Hematopoietic multipotent progenitor cell treated with erythropoietin and hydrocortisone succinate and interleukin-3 and kit ligand, for 15 days (in vitro differentiated cells): ENCODE measurements around the gene DMRTA2.
"Not testable (repeated sequence)": the region's sequence is repeated elsewhere in the genome, so short reads cannot be mapped to it uniquely, and the experiment has no call there.

Experiments used
- DNase-seq: peaks from one replicate; pipeline ENCODE4 v3.0.0-alpha.2; 2015; ENCODE audit warnings: low spot score

DMRTA2 gene

DNA sequence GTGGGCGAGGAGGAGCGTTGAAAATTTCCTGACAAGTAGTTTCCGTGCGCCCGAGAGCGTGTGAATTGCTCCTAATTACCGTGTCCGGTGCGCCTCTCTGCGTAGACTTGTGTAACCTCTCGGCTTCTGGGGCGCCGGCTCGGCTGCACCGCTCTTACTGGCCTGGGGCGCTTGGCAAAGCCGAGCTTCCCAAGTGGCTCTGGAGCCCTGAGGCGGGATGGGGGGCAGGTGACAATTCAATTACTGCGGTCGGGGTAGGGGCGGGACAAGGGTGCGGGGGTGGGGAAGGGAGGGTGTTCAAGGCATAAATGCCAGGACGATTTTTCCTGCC lies 392 bp upstream of the DMRTA2 start:
- no peak for DNase-seq

DNA sequence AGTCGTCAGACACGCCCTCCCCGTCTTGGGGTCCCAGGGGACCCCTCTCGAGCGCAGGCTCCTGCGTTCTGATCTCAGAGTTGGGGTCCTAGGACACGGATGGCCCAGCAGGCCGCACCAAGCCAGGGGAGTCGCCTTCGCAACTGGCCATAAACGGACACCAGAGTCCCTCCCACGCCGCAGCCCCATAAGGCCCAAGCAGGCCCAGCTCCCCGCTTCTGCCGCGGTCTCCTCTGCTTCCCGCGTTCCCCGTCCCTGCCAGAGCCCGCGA lies 633 bp downstream of the DMRTA2 start:
- no peak for DNase-seq

DNA sequence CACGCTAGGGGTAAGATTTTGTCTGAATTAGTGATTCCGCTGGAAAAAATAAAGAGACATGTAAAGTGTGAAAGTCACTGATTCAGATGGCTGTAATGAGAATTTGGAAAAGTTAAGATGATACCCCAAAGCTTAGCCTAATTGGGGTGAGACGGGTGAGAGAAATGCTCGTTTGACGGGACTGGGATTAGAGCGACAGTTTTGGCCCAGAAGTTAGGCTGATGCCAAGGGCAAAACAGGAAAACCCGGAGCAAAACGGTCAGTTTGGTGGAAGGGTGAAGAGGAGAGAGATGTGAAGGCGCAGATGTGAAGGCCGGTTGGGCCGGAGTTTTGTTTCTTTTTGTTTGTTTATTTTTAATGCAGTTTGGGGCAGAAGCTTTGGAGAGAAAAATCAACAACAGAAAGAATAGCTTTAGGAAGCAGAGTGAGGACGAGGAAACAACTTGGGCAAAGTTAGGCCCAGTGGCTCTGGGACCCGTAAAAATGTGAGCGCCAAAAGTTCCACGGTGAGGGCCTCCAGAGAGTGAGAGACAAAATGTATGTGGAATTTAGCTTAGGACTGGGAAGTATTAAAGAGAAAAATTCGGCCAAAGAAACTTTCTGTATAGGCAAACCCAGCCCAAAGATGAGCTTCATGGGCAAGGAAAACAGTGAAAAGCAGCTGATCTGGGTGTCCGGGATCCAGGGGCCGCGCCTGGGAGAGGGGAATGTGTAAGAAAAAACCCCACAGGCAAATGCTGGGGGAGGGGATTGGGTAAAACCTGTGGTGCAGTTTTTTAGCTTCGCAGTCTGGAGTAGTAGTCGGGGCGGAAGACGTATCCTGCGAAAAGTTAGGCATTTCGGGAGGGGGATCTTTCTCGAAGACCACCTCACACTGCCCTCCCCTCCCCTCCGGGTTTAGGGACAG lies 1.2 kb downstream of the DMRTA2 start:
- no peak for DNase-seq

DNA sequence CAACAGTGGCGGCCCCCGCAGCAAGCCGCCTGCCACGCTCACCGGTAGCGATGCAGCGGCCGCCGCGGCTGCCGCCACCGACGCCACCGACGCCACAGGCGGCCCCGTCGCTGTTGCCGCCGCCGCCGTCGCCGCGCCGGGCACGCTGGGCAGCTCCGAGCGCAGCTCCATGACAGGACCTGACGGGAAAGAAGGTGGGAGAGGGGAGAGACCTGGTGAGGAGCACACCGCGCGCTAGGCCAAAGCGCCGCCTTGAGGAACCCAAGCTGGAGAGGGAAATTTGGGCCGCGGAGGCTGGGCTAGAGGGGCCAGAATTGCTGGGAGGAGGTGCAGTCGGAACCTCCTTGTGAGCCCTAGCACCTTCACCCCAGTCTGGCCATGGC lies 1.9 kb downstream of the DMRTA2 start:
- no peak for DNase-seq

DNA sequence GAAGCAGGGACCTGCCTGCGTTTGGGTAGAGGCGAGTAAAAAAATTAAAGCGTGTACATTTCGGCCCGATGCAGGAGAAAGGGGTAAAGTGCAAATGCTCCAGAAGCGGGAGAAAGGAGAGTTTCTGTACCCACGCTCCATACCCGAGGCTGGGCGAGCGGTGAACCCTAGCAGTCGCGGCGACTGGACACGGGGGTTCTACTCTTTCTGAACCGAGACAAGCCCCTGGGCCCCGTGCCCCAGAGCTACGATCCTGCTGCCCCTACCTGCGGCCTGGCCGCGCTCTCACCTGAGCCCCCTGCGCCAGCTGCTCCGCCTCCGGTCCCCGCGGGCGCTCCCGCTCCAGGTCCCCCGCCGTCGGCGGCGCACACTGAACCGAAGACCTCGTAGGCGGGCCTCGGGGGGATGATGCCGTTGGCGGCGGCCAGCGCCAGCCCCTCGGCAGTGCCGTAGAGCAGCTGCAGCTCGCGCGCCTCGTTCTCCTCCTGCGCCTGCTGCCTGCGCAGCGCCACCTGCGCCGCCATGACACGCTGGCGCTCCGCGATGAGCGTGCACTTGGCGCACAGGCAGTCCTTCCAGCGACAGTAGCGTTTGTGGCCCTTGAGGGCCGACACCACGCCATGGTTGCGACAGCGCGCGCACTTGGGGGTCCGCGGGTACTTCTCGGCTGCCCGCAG lies 2.4 kb downstream of the DMRTA2 start:
- DNase-seq, result no peak

DNA sequence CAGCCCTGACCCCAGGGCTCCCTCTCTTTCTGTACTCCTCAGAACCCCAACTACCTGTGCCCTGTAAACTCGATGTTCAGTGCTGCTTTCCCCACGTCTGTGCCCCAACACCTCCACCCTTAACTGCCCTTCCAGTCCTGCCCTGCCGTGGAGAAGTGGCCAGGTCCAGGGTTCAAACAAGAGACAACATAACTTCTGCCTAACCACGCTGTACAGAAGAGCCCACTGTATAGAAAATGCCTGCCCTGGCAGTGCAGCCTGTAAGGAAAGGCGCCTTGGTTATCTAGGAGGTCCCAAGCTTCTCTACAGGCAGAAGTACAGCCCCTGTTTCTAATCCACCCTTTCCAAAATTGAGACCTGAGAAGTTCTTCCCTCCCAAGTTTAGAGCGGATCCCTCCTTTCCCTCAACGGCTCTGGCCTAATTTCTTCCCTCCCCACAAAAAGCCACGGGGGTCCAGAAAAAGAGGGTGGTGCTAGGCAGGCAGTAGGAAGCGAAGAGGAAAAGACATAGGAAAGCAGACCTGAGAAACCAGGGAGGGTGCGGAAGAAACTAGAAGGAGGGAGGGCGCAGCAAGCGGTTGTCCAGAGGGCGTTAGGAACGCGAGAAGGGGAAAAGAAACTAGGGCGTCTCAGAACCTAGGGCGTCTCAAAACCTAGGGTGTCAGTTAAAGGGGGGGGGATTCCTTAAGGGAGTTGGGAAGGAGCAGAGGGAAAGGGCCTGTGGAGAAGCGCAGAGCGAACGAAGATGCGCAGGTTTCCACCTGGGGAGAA lies 3.2 kb downstream of the DMRTA2 start:
- DNase-seq, result no peak

DNA sequence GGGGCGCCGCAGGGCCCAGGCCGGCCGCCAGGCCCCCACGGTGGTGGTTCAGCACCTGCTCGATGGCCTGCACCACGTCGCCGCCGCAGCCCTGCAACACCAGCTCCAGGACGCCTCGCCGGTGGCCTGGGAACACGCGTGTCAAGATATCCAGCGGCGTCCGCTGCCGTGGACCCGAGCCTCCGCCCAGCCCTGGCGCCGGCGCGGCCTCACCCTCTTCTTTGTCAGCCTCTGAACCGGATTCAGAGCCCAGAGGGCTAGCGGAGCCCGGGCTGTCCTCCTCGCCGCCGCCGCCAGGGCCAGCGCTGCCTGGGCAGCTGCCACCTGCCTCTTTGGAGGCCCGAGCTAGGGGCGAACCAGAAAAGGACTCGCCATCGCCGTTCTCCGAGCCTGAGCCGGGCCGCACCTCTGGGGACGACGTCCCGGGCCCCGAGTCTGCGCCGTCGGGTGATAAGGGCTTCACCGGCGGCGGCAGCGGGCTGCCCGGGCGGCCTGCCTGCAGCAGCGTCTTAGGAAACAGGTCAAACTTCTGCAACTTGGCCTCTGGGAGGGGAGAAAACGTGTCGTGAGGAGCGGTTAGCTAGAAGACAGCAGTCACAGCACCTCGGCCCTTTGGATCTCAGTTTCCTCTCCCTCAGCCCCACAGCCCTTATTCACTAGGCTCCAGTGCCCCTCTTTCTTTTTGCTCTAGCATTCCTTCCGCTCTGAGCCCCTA lies 3.9 kb downstream of the DMRTA2 start:
- no peak for DNase-seq

DNA sequence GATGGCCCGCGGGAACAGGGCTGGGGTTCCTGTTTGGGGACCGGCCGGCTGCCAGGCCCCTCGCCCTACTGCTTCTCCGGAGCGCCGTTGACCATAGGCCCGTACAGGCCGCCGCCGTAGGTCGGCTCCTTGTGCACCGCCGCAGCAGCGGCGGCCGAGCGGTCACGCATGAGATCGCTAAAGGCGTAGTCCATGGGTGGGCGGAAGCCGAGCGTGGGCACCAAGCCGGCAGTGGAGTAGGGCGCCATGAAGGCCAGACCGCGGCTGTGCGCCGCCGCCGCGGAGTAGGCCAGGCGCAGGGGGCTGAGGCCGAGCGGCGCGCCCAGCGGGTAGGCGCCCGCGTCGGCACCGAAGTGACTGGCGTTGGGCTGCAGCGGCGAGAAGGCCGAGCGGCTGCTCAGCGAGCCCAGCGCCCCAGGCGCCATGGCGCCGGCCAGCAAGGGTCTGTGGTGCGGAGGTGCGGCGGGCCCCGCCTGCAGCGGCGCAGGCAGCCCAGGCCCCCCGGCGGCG lies 4.6 kb downstream of the DMRTA2 start:
- DNase-seq, result no peak

DNA sequence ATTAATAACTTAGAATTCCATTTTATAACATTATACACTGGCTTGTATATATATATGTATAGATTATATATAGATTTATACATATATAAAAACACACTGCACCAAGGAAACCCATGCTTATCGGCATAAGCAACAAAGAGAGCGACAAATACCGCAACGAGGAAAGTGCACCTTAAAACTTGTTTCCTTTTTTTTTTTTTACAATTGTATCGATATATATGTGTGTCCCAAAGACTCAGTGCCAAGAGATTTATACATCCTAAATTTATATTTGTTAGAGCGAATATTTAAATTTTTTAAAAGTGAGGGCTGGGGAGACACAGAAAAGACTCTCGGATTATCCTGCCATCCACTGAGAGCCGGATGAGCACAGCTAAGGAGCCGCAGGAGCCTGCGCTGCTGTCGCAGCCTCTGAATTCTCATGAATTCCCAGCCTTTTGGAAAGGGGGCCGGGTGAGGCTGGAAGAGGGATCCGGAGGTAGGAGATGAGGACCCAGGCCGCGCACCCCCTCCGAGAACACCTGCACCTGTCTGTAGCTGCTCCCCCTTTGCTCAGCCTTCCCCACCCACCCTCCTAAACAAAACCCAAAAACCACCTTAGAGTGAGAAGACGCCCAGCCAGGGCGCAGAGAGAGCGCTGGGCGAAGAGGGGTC lies 5.2 kb downstream of the DMRTA2 start:
- no peak for DNase-seq

DNA sequence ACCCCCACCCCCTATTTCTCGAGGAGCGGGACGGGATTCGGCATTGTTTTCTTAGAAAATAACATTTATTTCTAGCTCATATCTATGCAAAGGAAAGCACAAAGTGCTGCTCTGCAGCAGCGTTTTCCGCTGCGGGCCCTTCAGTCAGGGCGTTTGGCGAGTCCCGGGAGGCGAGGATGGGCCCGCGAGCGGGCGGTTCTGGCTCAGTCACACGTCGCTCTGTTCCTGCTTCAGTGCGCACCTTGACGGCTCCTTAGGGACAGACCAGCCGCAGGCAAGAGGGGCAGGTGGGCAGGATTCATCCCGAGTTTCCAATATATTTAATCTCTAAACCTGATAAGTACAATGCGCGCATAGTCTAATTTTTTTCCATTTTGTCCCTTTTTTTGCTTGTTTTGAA lies 5.7 kb downstream of the DMRTA2 start:
- DNase-seq, result no peak

DNA sequence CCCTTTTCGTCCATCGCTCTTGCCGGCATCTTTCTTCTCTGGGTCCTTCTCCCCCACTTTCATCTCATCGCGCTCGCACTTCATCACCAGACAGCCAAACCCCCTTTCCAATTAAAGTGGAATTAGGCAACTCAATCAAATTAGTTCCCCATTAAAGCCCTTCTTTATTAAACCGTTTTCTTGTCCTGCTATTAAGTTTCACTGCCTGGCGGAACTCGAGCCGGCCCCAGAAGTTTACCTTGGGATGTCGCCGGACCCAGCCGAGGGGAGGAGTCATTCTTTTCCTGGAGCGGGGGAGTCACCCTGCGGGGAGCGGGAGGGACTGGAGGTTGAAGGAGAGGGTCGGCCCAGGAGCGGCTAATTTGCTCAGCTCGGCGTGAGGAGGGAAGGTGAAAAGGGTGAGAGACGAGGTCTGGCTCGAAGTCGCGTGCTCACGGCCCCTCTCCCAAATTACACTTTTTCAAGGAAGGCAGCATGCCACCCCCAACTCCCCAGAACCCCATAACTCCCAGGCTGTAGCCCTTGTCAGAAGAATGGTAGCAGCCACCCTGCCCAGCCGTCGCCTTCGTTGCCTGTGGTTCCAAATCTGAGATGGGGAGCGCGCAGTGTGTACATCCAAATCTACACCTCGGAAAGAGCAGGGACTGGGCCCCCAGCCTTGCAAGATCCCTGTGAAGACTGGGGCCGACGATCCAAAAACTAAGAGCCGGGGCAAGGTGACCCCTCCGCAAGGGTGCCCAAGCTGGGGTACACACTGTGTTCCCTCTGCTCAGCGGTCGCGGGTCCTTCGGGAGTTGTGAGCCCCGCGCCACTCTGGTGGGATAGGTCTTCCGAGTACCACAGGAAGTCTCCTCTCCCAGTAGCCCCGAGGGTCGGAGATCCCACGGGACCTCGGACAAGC lies 6.4 kb downstream of the DMRTA2 start:
- no peak for DNase-seq

DNA sequence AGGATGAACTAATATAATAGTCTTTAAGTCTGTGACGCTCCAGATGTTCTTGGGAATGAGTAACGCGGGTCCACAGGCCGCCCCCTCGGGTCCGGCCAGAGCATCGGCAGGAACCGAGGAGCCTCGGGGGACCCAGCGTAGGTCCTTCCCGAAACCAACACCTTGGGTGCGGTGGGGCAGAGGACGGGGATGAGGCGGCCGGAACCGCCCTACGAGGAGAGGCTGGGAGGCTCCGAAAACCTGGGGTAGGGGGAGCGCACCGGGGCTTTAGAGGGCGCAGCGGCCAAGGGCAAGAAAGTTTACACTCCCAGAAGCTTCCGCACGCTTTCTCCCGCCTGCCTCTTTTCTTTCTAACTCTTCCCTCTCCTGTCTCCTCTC lies 7.1 kb downstream of the DMRTA2 start:
- no peak for DNase-seq

DNA sequence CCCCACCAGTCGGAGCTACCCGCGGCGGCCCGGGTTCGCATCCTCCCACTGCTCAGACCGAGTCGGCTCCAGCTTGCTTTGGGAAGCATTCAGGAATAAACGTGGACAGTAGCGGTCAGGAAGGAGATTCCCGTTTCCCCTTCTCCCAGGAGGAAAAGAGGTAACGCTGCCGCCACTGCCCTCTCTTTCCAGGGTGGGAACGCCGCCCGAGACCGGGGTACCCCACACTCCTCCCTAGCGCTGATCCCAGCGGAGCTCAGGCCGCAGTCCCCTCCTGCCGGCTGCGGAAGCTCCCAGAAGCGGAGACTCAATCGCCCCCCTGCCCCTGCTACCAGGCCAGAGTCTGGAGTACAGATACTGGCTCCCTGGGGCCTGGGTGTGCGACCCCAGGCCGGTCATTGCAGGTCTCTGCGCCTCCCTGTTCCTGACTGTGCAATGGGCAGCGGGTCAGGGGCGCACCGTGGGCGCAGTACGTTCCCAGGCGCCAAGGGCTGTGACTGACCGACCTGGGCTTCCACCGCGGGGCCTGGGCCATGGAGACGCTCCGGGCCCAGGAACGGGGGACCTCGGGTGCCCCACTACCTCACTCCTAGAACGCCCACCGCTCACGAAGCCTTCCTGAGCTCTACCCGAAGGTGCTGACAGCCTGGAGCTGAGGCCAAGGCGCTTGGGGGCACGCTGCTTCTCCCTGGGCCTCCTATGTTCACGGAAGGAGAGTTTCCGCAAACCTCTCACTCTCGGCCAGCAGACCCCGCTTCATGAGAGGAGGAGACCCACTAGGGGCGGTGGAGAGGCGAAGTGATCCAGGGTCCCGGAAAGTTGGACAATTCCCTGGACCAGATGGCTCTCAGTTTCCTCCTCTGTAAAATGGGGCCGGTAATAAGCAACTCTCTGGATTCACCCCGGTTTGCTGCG lies 7.8 kb downstream of the DMRTA2 start:
- no peak for DNase-seq

DNA sequence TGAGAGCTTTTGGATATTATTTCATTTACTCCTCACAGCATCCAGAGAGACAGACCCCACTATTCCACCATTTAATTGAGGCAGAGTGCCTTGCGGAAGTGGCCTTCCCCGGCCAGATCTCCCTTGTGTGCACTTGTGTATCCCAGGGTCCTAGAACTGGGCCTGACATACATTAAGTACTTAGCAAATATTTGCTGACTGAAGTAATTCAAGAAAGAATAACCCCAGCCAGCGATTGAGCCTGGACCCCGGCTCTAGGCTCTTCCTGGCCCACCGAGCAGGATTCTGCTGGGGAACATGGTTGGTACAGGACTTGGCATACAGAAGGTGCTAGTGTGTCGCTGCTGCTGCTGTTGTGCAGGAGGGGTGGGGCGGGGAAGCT lies 8.4 kb downstream of the DMRTA2 start:
- DNase-seq, result no peak

DNA sequence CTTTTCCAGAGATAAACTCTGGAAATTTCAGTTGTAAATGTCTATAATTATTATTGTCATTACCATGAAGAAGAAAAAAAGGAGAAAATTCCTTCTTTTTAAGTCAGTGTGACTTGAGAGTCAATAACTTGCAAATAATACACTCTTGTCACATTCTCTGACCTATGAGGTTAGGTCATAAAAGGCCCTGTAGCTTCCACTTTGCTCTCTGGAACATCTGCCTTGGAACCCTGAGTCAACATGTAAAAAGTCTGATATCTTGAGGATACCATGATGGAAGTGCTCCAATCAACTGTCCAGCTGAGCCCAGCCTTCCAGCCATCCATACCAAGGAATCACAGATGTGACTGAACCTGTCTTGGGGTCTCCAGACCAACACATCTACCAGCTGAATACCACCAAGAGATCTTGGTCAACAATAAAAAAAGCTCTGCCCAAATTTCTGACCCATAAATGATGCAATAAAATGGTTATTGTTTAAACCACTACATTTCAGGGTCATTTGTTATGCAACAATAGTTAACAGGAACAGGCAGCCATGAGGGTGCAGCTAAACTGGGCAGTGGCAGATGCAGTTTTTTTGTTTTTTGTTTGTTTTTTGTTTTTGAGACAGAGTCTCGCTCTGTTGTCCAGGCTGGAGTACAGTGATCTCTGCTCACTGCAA lies 10.3 kb downstream of the DMRTA2 start:
- DNase-seq, result no peak

DNA sequence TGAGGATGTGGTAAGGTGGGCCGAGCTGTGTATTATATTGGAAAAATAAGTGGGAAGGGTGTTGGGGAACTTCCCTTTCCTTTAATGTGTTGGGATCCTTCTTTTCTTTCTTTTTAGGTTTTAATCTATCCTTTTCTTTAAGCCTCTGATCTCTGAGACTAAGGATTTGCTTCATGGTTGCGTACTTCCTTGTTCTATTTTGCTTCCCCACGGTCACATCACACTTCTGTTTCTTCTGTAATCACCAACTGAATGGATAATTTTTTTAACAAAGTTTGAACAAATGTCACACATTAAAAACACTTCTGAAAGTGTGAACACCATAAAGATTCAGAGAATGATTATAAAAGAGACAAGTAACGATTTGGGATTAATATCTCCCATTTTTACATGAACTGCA lies 17.4 kb downstream of the DMRTA2 start:
- DNase-seq, result no peak

DNA sequence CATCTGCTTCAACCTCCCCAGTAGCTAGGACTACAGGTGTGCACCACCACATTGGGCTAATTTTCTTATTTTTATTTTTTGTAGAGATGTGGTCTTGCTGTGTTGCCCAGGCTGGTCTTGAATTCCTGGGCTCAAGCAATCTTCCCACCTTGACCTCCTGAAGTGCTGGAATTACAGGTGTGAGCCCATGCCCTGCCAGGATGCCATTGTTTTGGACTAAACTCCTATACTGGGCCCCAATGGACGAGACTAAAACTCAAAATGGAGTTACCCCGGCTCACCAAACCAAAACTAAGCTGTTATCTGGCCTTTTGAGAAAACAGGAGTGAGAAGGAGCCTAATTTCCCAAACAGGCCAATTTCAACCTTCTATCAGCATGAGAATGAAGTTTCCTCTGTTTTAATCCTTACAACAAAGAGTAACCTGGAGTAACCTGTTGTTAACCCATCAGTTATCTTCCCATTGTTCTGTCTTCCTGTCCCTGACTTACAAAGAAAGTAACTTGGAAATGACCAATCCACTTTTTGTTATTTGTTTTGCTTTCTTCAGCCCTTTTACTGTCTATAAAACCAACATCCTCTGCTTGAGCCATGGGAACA lies 29.6 kb downstream of the DMRTA2 start:
- DNase-seq, result no peak

DNA sequence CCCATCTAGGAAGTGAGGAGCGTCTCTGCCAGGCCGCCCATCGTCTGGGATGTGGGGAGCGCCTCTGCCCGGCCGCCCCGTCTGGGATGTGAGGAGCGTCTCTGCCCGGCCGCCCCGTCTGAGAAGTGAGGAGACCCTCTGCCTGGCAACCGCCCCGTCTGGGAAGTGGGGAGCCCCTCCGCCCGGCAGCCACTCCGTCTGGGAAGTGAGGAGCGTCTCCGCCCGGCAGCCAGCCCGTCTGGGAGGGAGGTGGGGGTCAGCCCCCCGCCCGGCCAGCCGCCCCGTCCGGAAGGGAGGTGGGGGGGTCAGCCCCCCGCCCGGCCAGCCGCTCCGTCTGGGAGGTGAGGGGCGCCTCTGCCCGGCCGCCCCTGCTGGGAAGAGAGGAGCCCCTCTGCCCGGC lies 41.7 kb downstream of the DMRTA2 start:
- not testable (repeated sequence) for DNase-seq

DNA sequence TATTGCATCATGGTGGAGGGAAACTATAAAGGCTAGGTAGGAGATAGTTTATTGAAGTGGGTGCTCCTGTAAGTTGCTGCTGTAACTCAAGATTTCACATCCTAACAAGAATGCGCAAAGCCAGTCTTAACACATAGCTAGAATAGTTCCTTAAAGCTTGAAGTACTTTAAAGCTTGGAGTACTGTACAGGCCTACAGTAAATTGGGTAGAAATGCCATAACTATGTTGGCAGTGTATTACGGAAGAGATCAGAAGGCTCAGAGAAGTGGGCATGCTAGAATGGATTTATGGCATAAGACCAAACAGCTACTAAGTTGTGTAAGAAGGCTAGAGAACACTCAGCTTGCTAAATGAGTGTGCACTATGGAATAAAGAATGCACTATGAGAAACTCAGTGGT lies 44.5 kb downstream of the DMRTA2 start:
- DNase-seq, result no peak
